ENCODE measurements around the gene RPL36A. TPM values are rescaled to one million over a fixed set of nuclear protein-coding genes. Genes with fewer than 3 reads are reported as not detected.
A peak's percentile ranks its signal among the peaks of the same experiment; 100 is the strongest.

The RPL36A gene
- total and polyA plus RNA-seq, 9 of the 15 experiments (the other 6 are each of a cell fraction or from before 2014, with no cell fraction given): 412 to 4,539 (median 3,209) TPM

GRCh38 chrX:101407748-101408531 lies 17.1 kb downstream of the RPL36A start, which contains the start of the genes GLA and HNRNPH2 (continued):
- TF ChIP-seq HOMEZ (CRISPR knock-in tag; IDR thresholded peaks at IDR 0.05) (no peak), ZBED1 (IDR thresholded peaks at IDR 0.05) (no peak), SMAD3 (CRISPR knock-in tag; conservative IDR thresholded peaks at IDR 0.05) (no peak), USF1 (CRISPR knock-in tag; IDR thresholded peaks at IDR 0.05) (peak; percentile 99), ZNF445 (CRISPR knock-in tag; IDR thresholded peaks at IDR 0.05; ENCODE audit: low read depth) (no peak), ETS1 (conservative IDR thresholded peaks at IDR 0.05; ENCODE audit: control insufficient read depth, low read depth, low read length) (no peak), ZNF431 (CRISPR knock-in tag; IDR thresholded peaks at IDR 0.05) (no peak), ZNF561 (CRISPR knock-in tag; conservative IDR thresholded peaks at IDR 0.05) (no peak), ETV1 (tag; conservative IDR thresholded peaks at IDR 0.05; ENCODE audit: low read depth) (0 out of 2 replicates have a peak, but pooled peaks have one; percentile 23), PTRF (tag; IDR thresholded peaks at IDR 0.05) (no peak), DACH1 (IDR thresholded peaks at IDR 0.05; ENCODE audit: partially characterized antibody) (peak; percentile 24), BRF2 (IDR thresholded peaks at IDR 0.05; ENCODE audit: borderline replicate concordance, insufficient read depth, insufficient read length) (no peak), MYBL2 (IDR thresholded peaks at IDR 0.05; ENCODE audit: low read depth) (peak; percentile 89), MYBL2 (CRISPR knock-in tag; IDR thresholded peaks at IDR 0.05; ENCODE audit: borderline replicate concordance) (no peak), SMARCE1 (IDR thresholded peaks at IDR 0.05) (no peak), MBD1 (CRISPR knock-in tag; IDR thresholded peaks at IDR 0.05) (no peak), RAD51 (IDR thresholded peaks at IDR 0.05; ENCODE audit: borderline replicate concordance, low read depth) (peak; percentile 99), FOXJ3 (CRISPR knock-in tag; IDR thresholded peaks at IDR 0.05) (no peak), ZKSCAN3 (CRISPR knock-in tag; IDR thresholded peaks at IDR 0.05) (no peak), ZNF655 (CRISPR knock-in tag; IDR thresholded peaks at IDR 0.05) (no peak), U2AF2 (optimal IDR thresholded peaks at IDR 0.05; ENCODE audit: low read depth, low read length) (no peak)

All from K562 (cell line).